Stimulated activated naive B cell treated with anti-CD40 and anti-IgM and Interleukin-4, amounts not matched to agents 10 μg/mL and 1 μg/mL and 100 μg/mL, for 72 hours (primary cell): ENCODE results near the gene OSER1.
"Not testable (repeated sequence)": the region's sequence is repeated elsewhere in the genome, so short reads cannot be mapped to it uniquely, and the experiment has no call there.

Experiments used
- ATAC-seq, 2 donors: fragments of 150-1000 bp; cut with Tn5 transposase; replicated peaks; 2 replicates each; pipeline ENCODE4 v1.10.0; 2021; ENCODE audit warnings: moderate library complexity in 1 of 2
- DNase-seq: peaks from one replicate; pipeline ENCODE4 v3.0.0; 2021
- H3K27ac Mint-ChIP-seq: one replicate; pipeline ENCODE4 v1.8.0; 2022; ENCODE audit warnings: mild to moderate bottlenecking, mixed read lengths
- H3K27me3 Mint-ChIP-seq, 2 donors: one replicate each; pipeline ENCODE4 v1.8.0; 2022; ENCODE audit warnings: mixed read lengths in 2 of 2
- H3K36me3 Mint-ChIP-seq, 2 donors: one replicate each; pipeline ENCODE4 v1.8.0; 2022; ENCODE audit warnings: mixed read lengths in 2 of 2, mild to moderate bottlenecking in 1 of 2
- H3K4me1 Mint-ChIP-seq, 2 donors: one replicate each; pipeline ENCODE4 v1.8.0; 2022; ENCODE audit warnings: mixed read lengths in 2 of 2, mild to moderate bottlenecking in 1 of 2
- H3K4me3 Mint-ChIP-seq, 2 donors: one replicate each; pipeline ENCODE4 v1.8.0; 2022; ENCODE audit warnings: mild to moderate bottlenecking in 2 of 2, mixed read lengths in 2 of 2, moderate library complexity in 1 of 2
- H3K9me3 Mint-ChIP-seq, 2 donors: one replicate each; pipeline ENCODE4 v1.8.0; 2022; ENCODE audit warnings: mixed read lengths in 2 of 2, mild to moderate bottlenecking in 1 of 2

Gene OSER1

DNA sequence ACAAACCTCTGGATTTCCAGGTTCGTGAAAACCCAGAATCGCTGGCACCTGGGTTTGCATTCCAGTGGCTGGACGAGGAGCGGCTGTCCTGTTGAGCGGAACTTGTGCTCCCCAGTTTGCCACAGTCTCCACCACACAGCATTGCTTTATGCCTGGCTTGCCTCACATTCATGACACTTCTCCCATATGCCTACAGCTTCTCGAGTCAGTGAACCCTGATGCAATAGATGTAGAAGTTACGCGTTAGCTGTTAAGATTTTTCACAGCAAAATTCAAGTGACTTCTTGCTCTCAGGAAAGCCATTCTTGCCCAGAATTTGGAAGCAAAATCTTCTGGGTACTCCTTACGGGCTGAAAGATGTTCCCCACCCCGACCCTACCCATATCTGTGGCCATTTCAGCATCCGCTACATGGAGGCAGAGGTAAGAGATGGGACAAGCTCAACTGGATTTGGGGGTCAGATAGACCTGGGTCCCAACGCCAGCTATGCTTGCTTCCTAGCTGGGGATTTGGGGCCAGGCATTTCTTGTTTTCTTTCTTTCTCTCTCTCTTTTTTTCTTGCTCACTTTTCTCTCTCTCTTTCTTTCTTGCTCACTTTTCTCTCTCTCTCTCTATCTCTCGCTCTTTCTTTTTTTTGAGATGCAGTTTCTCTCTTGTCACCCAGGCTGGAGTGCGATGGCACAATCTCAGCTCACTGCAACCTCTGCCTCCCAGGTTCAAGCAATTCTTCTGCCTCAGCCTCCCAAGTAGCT lies 24.2 kb upstream of the OSER1 start:
- Mint-ChIP-seq H3K4me3 (no peak overlapping the region), H3K27me3 (peaks cover 0 to 7% of the 10 kb centered on the region in 2 donors), H3K36me3 (peaks cover 0 to 3% of the 10 kb centered on the region in 2 donors), H3K27ac (no peak overlapping the region), H3K9me3 (no peaks in the 10 kb centered on the region), H3K4me1 (no peaks in the 10 kb centered on the region)
- DNase-seq (no peak), ATAC-seq (no peak)

DNA sequence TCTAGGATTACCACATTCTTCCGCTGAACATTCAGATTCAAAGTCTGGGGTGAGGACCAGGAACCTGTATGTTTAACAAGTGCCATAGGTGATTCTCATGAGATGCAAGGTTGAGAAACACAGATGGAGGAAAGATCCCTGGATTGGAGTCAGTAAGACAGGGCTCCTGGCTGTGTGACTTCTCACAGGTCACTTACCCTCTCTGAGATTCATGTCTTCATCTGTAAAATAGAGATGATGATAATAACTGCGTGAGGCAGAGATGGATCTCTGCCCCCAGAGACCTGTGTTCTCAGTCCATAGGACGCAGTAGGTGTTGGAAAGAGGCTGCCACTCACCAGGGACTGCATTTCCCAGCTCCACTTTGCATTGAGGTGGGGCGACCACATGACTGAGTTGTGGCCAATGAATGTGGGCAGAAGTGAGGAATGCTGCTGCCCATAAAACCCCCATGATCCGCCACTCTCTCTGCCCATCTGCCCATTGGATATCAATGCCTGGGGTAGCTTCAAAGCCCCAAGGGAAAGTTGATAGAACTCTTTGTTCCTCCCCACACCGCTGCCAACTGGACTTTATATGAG lies 23.0 kb upstream of the OSER1 start:
- H3K4me3 Mint-ChIP-seq = no peak overlapping the region
- no peak overlapping the region for H3K27ac Mint-ChIP-seq
- H3K9me3 Mint-ChIP-seq = no peaks in the 10 kb centered on the region
- peaks cover 0 to under 1% of the 10 kb centered on the region in 2 donors for H3K27me3 Mint-ChIP-seq
- ATAC-seq (no peak), DNase-seq (no peak)
- H3K4me1 Mint-ChIP-seq = no peaks in the 10 kb centered on the region
- H3K36me3 Mint-ChIP-seq = peaks cover 0 to 1% of the 10 kb centered on the region in 2 donors

DNA sequence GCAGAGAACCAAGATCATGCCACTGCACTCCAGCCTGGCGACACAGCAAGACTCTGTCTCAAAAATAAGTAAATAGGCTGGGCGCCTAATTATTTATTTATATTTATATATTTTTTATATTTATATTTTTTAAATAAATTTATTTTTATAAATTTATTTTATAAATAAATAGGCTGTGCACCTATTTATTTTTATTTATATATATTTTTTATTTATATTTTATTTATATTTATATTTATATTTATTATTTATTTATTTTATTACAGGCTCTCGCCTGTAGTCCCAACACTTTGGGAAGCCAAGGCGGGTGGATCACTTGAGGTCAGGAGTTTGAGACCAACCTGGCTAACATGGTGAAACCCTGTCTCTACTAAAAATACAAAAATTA lies 21.9 kb upstream of the OSER1 start:
- H3K9me3 Mint-ChIP-seq, H3K36me3 Mint-ChIP-seq, H3K27me3 Mint-ChIP-seq, H3K4me3 Mint-ChIP-seq, ATAC-seq, DNase-seq, H3K4me1 Mint-ChIP-seq, H3K27ac Mint-ChIP-seq: not testable (repeated sequence)

DNA sequence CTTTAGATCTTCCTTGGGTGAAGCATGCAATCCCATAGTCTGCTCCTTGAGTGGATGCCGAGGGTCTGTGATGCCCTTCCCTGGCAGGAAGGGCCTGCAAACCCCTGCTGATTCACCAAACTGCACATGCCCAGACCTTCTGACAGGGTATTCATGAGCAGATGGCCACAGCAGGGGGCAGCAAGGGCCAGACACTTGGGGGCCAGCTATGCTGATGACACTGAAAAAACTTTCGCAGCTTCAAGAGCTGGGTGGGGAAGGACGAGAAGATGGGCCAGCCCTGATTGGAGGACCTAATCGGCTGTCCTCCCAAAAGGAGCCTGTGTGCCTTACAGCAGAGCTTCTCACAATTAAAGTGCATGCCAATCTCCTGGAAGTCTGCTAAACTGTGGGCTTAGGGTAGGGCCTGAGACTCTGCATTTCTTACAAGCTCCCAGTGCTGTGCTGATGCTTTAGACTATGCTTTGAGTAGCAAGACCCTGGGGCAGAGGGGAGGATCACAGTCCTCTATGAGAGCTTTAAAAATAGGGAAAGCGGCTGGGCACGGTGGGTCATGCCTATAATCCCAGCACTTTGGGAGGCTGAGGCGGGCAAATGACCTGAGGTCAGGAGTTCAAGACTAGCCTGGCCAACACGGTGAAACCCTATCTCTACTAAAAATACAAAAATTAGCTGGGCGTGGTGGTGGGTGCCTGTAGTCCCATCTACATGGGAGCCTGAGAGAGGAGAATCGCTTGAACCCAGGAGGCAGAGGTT lies 21.3 kb upstream of the OSER1 start:
- Mint-ChIP-seq H3K4me1 (no peaks in the 10 kb centered on the region), H3K9me3 (no peaks in the 10 kb centered on the region), H3K27me3 (no peaks in the 10 kb centered on the region), H3K4me3 (no peak overlapping the region), H3K27ac (no peak overlapping the region), H3K36me3 (no peaks in the 10 kb centered on the region)
- ATAC-seq (no peak), DNase-seq (no peak)

DNA sequence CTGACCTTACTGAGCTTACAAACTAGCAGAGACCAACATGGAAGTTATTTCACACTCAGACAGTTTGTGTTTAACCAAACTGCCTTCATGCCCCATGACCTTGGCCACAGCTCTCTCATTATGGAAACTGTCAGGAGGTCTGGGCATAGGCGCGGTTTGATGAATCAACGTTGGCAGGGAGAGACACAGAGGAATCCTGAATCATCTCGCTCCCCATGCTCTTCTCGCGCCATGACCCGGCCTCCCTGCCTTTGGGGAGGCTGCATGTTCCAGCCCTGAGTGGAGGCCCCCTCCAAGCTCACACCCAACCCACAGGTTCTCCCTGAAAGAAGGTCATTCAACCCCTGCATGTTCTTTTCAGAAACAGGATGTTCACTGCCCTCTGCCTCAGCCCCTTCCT lies 20.6 kb upstream of the OSER1 start:
- Mint-ChIP-seq H3K36me3 (no peaks in the 10 kb centered on the region), H3K4me1 (no peaks in the 10 kb centered on the region), H3K4me3 (no peak overlapping the region), H3K27ac (no peak overlapping the region), H3K27me3 (no peaks in the 10 kb centered on the region), H3K9me3 (no peaks in the 10 kb centered on the region)
- ATAC-seq = no peak
- DNase-seq = no peak

DNA sequence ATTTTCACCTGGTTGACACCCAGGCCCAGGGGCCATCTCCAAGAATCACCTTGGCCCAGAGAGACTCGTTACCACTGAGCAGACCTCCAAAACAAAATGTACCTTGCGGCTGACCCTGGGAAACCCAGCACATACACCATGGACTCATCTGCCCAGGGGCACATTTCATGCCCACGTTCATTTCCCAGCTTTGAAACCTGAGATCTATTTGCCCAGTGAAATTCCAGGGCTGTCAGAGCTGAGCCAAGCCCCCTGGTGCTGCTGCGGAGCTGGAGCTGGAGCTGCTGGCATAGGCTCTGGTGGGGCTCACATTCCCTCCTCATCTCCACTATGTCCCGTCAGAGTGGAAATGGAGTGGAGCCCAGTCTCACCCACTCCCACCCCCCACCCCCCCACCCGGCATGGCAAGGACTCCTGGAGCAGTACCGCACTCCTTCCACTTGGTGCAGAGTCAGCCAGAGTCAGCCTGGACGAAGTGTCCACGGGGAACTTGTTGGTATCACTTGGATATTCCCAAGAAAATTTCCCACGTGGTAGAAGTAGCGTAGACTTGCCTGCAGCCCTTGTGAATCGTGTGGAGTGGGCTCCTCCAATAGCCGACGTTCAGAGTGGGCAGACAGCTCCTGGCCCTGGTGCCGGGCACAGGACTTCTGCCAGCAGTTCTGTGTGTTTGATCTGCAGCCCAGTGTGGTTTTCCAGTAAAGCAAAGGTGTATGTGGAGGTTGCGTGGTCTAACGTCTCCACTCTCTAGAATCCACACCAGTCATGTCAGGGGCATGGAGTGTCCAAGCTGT lies 18.1 kb upstream of the OSER1 start:
- H3K36me3 Mint-ChIP-seq = no peaks in the 10 kb centered on the region
- no peaks in the 10 kb centered on the region for H3K4me1 Mint-ChIP-seq
- peak overlapping the region; percentile 10 for H3K27ac Mint-ChIP-seq
- no peak overlapping the region for H3K4me3 Mint-ChIP-seq
- no peak for ATAC-seq
- H3K27me3 Mint-ChIP-seq = no peaks in the 10 kb centered on the region
- no peak for DNase-seq
- no peaks in the 10 kb centered on the region for H3K9me3 Mint-ChIP-seq

DNA sequence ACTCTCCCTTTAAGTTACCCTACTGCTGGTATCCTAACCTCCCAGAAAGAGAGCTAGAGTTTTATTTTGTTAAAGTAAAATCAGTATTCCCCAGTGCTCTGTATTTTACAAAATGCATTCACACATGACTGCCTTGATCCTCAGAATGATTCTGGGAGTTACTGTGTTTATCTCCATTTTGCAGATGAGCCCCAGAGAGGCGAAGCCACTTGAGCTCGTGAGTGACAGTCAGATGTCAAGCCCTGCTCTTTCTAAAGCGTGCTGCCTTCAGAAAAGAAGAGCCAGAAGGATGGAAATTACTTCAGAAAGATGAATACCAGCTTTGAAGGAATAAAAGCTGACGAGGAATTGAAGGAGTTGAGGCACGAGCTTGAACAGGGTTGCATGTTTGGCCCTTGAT lies 14.1 kb upstream of the OSER1 start:
- Mint-ChIP-seq H3K9me3 (no peaks in the 10 kb centered on the region), H3K4me1 (peaks cover 1 to 3% of the 10 kb centered on the region in 2 donors), H3K36me3 (peaks cover 4 to 5% of the 10 kb centered on the region in 2 donors), H3K27me3 (no peaks in the 10 kb centered on the region), H3K4me3 (no peak overlapping the region), H3K27ac (no peak overlapping the region)
- DNase-seq (no peak), ATAC-seq (no peak)

DNA sequence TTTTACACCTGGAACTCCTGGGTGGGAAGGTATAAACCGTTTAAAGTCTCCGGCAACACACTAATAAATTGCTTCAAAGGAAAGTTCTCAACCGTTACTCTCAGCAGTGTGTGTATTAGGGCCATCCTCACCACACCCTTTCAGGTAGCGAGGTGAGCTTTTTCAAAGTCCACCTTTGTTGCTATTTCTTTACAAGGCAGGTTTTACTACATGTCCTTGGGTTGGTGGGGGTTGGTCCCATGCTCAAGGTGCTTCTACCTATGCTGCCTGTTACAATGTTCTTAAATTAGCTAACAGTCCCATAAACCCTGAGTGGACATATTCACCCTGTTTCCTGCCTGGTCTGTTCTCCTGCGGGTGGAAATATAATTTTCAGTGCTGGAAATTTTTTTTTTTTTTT lies 13.2 kb upstream of the OSER1 start:
- Mint-ChIP-seq H3K4me1 (peaks cover 6 to 12% of the 10 kb centered on the region in 2 donors), H3K27ac (no peak overlapping the region), H3K4me3 (no peak overlapping the region), H3K27me3 (no peaks in the 10 kb centered on the region), H3K9me3 (no peaks in the 10 kb centered on the region), H3K36me3 (peaks cover 4 to 5% of the 10 kb centered on the region in 2 donors)
- ATAC-seq (no peak), DNase-seq (no peak)

DNA sequence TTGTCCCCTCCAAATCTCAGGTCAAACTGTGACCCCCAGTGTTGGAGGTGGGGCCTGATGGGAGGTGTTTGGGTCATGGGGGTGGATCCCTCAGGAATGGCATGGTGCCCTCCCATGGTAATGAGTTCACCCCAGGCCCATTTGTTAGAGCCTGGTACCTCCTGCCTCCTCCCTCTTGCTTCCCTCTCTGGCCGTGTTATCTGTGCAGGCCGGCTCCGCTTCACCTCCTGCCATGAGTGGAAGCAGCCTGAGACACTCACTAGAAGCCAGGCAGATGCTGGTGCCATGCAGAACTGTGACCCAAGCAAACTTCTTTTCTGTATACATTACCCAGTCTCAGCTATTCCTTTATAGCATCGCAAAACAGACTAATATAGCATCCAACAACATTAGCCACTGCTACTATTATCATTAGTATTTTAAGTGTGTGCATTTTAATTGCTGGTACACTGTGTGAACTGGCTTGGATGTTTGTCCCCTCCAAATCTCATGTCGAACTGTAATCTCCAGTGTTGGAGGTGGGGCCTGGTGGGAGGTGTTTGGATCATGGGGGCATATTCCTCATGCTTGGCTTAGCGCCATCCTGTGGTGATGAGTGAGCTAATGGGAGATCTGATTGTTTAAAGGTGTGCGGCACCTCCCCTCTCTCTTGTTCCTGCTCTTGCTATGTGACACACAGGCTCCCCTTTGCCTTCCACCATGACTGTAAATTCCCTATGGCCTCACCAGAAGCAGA lies 12.2 kb upstream of the OSER1 start:
- Mint-ChIP-seq H3K4me3 (no peak overlapping the region), H3K27me3 (no peaks in the 10 kb centered on the region), H3K9me3 (no peaks in the 10 kb centered on the region), H3K4me1 (peaks cover 9 to 20% of the 10 kb centered on the region in 2 donors), H3K36me3 (peaks cover 4 to 5% of the 10 kb centered on the region in 2 donors), H3K27ac (no peak overlapping the region)
- DNase-seq = no peak
- no peak for ATAC-seq

DNA sequence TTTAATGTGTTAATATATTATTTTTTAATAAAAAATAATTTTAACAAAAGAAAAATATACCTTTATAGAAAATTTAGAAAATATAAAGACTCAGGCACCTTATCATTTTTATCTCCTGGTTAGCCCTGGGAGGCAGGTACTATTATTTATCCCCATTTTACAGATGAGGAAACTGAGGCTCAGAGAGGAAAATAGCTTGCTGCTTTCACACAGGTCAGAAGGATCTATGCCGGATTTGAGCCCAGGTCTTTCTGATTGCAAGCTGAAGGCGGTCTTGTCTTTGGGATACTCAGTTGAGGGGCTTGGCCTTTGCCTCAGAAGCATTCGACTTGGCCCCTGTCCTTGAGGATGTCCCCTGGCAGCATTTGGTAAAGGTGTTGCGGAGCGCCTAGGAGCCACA lies 11.5 kb upstream of the OSER1 start:
- Mint-ChIP-seq H3K4me3 (no peak overlapping the region), H3K27ac (no peak overlapping the region), H3K27me3 (no peaks in the 10 kb centered on the region), H3K9me3 (no peaks in the 10 kb centered on the region), H3K36me3 (peaks cover 4 to 5% of the 10 kb centered on the region in 2 donors), H3K4me1 (peaks cover 13 to 28% of the 10 kb centered on the region in 2 donors)
- DNase-seq (no peak), ATAC-seq (no peak)

DNA sequence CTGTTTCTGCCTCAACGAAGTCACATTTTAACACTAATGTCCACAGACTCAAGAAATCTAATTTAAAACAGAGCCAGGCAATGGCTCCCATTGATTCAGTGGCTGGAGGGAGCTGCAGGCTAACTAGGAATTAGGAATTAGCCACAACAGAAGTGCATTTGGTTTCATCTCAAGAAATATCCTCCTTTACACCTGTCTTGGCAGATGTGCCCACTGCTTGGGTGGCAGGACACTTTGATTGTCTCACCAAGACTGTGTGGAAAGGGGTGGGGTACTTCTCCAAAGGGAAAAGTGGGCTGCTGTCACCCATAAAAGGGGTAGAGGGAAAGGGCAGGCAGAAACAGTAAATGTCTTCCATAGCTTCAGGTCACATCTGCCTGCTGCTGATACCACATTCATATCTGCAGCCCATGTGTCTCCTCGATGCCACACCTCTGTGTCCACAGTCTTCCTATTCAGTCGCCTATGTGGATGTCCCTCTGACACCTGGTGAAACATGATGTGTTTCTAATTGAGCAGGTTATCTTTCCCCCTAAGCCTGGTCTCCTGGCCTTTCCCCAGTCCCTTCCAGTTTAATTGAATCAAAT lies 10.9 kb upstream of the OSER1 start:
- Mint-ChIP-seq H3K9me3 (no peaks in the 10 kb centered on the region), H3K4me3 (no peak overlapping the region), H3K27me3 (no peaks in the 10 kb centered on the region), H3K27ac (no peak overlapping the region), H3K36me3 (peaks cover 4 to 5% of the 10 kb centered on the region in 2 donors), H3K4me1 (peaks cover 13 to 28% of the 10 kb centered on the region in 2 donors)
- ATAC-seq = no peak
- no peak for DNase-seq

DNA sequence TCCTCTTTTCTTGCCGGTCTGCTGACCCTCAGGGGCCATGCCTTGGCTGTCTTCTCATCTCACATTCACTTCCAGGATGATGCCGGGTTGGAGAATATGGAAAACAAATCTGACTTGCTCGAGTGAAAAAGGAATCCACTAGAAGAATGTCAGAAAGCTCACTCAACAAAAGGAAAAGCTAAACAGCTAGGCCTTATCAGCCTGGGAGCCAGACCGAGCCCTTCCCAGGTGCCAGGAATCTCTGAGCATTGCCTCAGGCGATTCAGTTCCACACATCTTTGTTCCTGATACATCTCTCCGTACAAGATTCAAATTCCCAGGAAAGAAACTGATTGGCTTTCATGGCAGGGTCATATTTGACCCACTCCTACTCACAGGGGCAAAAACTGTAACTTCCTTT lies 9.2 kb upstream of the OSER1 start:
- H3K4me3 Mint-ChIP-seq = no peak overlapping the region

DNA sequence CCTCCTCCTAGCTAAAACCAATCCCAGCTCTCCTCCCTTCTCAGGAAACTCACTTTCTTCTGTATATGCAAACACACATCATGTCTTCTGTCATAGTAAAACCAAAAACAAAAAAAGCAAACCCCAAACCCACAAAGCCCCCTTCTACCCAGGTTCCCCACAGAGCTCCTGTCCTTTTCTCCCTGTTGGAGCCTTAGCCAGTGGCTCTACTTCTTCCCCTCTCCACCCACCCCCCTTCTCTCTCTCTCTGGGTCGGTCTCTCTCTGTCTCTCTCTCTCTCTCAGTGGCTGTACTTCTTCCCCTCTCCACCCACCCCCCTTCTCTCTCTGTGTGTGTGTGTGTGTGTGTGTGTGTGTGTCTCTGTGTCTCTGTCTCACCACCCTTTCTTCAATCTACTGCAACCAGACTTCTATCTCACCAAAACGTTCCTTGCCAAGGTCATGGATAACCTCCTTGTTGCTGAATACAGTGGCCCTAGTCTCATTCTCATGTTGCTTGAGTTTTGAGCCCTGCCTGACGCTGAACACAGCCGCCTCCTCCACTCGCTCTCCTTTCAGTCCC lies 8.7 kb upstream of the OSER1 start:
- H3K9me3 Mint-ChIP-seq = no peaks in the 10 kb centered on the region
- peaks cover 21 to 35% of the 10 kb centered on the region in 2 donors for H3K4me1 Mint-ChIP-seq
- ATAC-seq (no peak), DNase-seq (no peak)
- no peaks in the 10 kb centered on the region for H3K27me3 Mint-ChIP-seq
- peak overlapping the region; percentile 3 for H3K27ac Mint-ChIP-seq
- no peak overlapping the region for H3K4me3 Mint-ChIP-seq
- H3K36me3 Mint-ChIP-seq = peaks cover 4 to 15% of the 10 kb centered on the region in 2 donors

More for the DNA sequence above, 9.2 kb upstream of the OSER1 start:
- Mint-ChIP-seq H3K36me3 (peaks cover 4 to 15% of the 10 kb centered on the region in 2 donors), H3K27me3 (no peaks in the 10 kb centered on the region), H3K4me1 (peaks cover 21 to 34% of the 10 kb centered on the region in 2 donors), H3K27ac (no peak overlapping the region), H3K9me3 (no peaks in the 10 kb centered on the region)
- ATAC-seq (no peak), DNase-seq (no peak)
